Fibroblast of the aortic adventitia (primary cell): ENCODE measurements around the gene TRH. TPM values are rescaled to one million over a fixed set of nuclear protein-coding genes. Genes with fewer than 3 reads are reported as not detected.

Experiments
- DNase-seq: peaks from one replicate; pipeline ENCODE4 v3.0.0-alpha.2; 2010; ENCODE audit warnings: low read depth
- H3K4me3 ChIP-seq: 2 replicates; pipeline ENCODE4 v1.5.1; 2011; ENCODE audit warnings: low read depth, mild to moderate bottlenecking, control low read depth, low read length, moderate library complexity
- CTCF ChIP-seq: IDR thresholded peaks from 2 replicates; pipeline ENCODE4 v1.5.1; 2011; ENCODE audit warnings: mild to moderate bottlenecking, low read length, control low read depth, inconsistent platforms; ENCODE audit not compliant: insufficient read depth
- total RNA-seq: library from RNA; depleted of rRNA; stranded (reverse); fragments of >200 nt; gene quantifications from 2 replicates; pipeline ENCODE4 v1.2.3, GENCODE V29; 2012; ENCODE audit warnings: low replicate concordance

Gene TRH
- total RNA-seq, 1 donor = not detected

DNA sequence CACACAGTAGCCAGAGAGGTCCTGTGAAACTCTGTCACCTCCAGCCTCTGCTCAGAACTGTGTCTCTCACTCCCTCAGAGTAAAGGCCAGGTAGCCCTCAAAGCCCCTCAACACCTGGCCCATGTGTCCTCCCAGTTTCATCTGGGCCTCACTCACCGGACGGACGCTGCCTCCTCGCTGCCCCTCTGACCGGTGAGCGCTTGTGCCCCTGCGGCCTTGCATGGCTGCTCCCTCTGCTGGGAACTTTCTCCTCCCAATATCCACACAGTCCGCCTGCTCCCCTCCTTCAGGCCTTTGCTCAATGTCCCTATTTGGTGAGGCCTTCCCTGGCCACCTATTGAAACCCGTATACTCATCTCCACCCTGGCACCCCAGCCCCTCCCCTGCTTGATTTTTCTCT lies 36.8 kb upstream of the TRH start:
- DNase-seq = no peak
- no peak overlapping the region for H3K4me3 ChIP-seq
- no peak for TF ChIP-seq CTCF

- no peak for DNase-seq
- TF ChIP-seq CTCF = peak; percentile 16
- no peak overlapping the region for H3K4me3 ChIP-seq
Measured at GRCh38 chr3:129938140-129938930, 36.2 kb upstream of the TRH start.

- DNase-seq = no peak
- H3K4me3 ChIP-seq = no peak overlapping the region
- TF ChIP-seq CTCF = no peak
Measured at GRCh38 chr3:129940086-129940485, 34.4 kb upstream of the TRH start.

- peak; percentile 64 for DNase-seq
- H3K4me3 ChIP-seq = no peak overlapping the region
- TF ChIP-seq CTCF = peak; percentile 79
Measured at GRCh38 chr3:129942296-129942695, 32.2 kb upstream of the TRH start.

DNA sequence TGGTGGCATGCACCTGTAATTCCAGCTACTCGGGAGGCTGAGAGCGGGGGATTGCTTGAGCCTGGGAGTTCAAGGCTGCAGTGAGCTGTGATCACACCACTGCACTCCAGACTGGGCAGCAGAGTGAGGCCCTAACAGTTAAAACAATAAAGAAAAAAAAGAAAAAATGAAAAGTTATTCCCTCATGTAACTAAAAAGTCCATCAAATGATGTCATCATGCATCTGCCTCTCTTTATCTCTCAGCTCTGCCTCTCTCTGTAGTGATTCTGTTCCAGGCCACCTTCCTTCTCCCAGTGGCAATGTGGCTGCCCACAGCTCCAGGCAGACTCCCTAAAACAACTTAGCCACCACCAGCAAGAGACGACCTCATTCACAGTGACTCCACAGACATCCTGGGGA lies 31.5 kb upstream of the TRH start:
- no peak overlapping the region for H3K4me3 ChIP-seq
- DNase-seq = no peak

GRCh38 chr3:129944709-129945108 lies 29.8 kb upstream of the TRH start:
- no peak overlapping the region for H3K4me3 ChIP-seq
- no peak for TF ChIP-seq CTCF
- DNase-seq = no peak

More for the DNA sequence above, 31.5 kb upstream of the TRH start:
- TF ChIP-seq CTCF = no peak
